Left colon (tissue), 2 donors: ENCODE measurements around the gene STARD6. TPM values are rescaled to one million over a fixed set of nuclear protein-coding genes. Genes with fewer than 3 reads are reported as not detected.

Experiments used
- ATAC-seq: fragments of 200-7000 bp; cut with Tn5 transposase; one replicate; pipeline ENCODE4 v1.9.1; 2020; ENCODE audit warnings: mild to moderate bottlenecking, moderate library complexity
- DNase-seq, 2 donors: peaks; one replicate each; pipeline ENCODE4 v3.0.0-alpha.2; 2020
- intact Hi-C, 2 donors: fragments of 100-400 bp; cut with DNase I in 1 of 2; cut with micrococcal nuclease in 1 of 2; formaldehyde crosslinking; loops; one replicate each; pipeline versions ENCODE4 v1.11.2 to v1.14.0; 2022; cut with DNase I, micrococcal nuclease
- total RNA-seq, 2 donors: library from RNA; stranded (reverse); fragmentation: NEBNext Ultra II Directional; extraction: Animal tissue kit (Norgen Biotek cat#: 25700); gene quantifications; one replicate each; pipeline ENCODE4 v1.2.1, GENCODE V29; 2021
- donor health status: DM: no; HTN: no; CAD: no.
- donor health status: DM: yes; HTN: yes; CAD: no.

Gene STARD6
- total RNA-seq, 2 donors from 2014 or later, result not detected

GRCh38 chr18:54279477-54280219 lies 78.0 kb downstream of the STARD6 start:
- intact Hi-C loops, result no loop called here
- ATAC-seq (no peak), DNase-seq (no peak)

- no peak for DNase-seq
- no peak for ATAC-seq
- intact Hi-C loops, result no loop called here
Observed at GRCh38 chr18:54278615-54279014, 79.0 kb downstream of the STARD6 start.

GRCh38 chr18:54277899-54278298 lies 79.8 kb downstream of the STARD6 start:
- DNase-seq (no peak), ATAC-seq (no peak)
- intact Hi-C loops, result no loop called here

Other genes with a start within 250 kb of the STARD6 start
- 100 to 1,000 TPM; 109 to 115 TPM for gene MBD2, start 133.2 kb downstream of the STARD6 start, total RNA-seq
- gene POLI, start 88.3 kb downstream of the STARD6 start, total RNA-seq, result 10 to 100 TPM; 10.7 to 15.6 TPM
- 1 to 10 TPM; 2.4 to 3.4 TPM for gene C18orf54, start within 50 bp of the STARD6 start, total RNA-seq
- gene DYNAP, start 233.4 kb upstream of the STARD6 start, total RNA-seq, result not detected